BJ (cell line): Measurements from ENCODE around the gene SCP2. TPM values are rescaled to one million over a fixed set of nuclear protein-coding genes. Genes with fewer than 3 reads are reported as not detected.

Source experiments
- CTCF ChIA-PET: fragments of 350-600 bp; formaldehyde crosslinking; extraction: SDS; loops from one replicate; lab custom pipeline; 2021; ENCODE audit warnings: antibody characterized with exemption, inconsistent platforms; lab: Yijun Ruan, JAX
- POLR2A ChIA-PET: fragments of 300-600 bp; sonication (Branson Sonifier 250); formaldehyde crosslinking; extraction: SDS; loops from one replicate; lab custom pipeline; 2021; ENCODE audit warnings: antibody characterized with exemption; lab: Charles Lee
- DNase-seq: peaks from one replicate; pipeline ENCODE4 v3.0.0-alpha.2; 2011; ENCODE audit warnings: low read depth
- H3K27me3 ChIP-seq: 2 replicates; pipeline ENCODE4 v1.6.0; 2011; ENCODE audit warnings: low read length; ENCODE audit not compliant: control insufficient read depth, insufficient read depth
- H3K36me3 ChIP-seq: 2 replicates; pipeline ENCODE4 v1.5.1; 2011; ENCODE audit warnings: low read length; ENCODE audit not compliant: control insufficient read depth, insufficient read depth
- H3K4me3 ChIP-seq: 2 replicates; pipeline ENCODE4 v1.5.1; 2011; ENCODE audit warnings: low read depth, mild to moderate bottlenecking, control low read depth, low read length
- CTCF ChIP-seq: IDR thresholded peaks from 2 replicates; pipeline ENCODE4 v1.5.1; 2011; ENCODE audit warnings: low read depth, mild to moderate bottlenecking, control low read depth, inconsistent platforms, low read length, moderate library complexity; ENCODE audit not compliant: insufficient read depth
- polyA plus RNA-seq: library from polyadenylated mRNA; depleted of rRNA; stranded (reverse); fragments of >200 nt; gene quantifications from 2 replicates; pipeline ENCODE4 v1.2.3, GENCODE V29; 2011

SCP2 gene
- polyA plus RNA-seq, 1 experiment = 50.0 TPM

GRCh38 chr1:52913014-52913413, 14.1 kb upstream of the SCP2 start:
- ChIA-PET POLR2A (no interaction called here), CTCF (no interaction called here)
- Histone ChIP-seq H3K27me3 (no peaks in the 10 kb centered on the region), H3K4me3 (no peak overlapping the region), H3K36me3 (peaks cover 4% of the 10 kb centered on the region)
- DNase-seq = no peak
- TF ChIP-seq CTCF = no peak

GRCh38 chr1:52913537-52913936, 13.5 kb upstream of the SCP2 start:
- TF ChIP-seq CTCF = no peak
- H3K4me3 ChIP-seq = no peak overlapping the region
- ChIA-PET CTCF (no interaction called here), POLR2A (no interaction called here)
- DNase-seq = no peak
- no peaks in the 10 kb centered on the region for H3K27me3 ChIP-seq
- H3K36me3 ChIP-seq = peaks cover 4% of the 10 kb centered on the region

- CTCF ChIA-PET = interaction anchor here (1.5 kb wide), 1 partner anchor 13 kb away, joined by 4 read pairs; no protein-coding TSS in a partner anchor
- POLR2A ChIA-PET = no interaction called here
- no peaks in the 10 kb centered on the region for H3K27me3 ChIP-seq
- H3K4me3 ChIP-seq = no peak overlapping the region
- no peak for TF ChIP-seq CTCF
- peaks cover 4% of the 10 kb centered on the region for H3K36me3 ChIP-seq
- no peak for DNase-seq
These were observed 12.6 kb upstream of the SCP2 start for GRCh38 chr1:52914463-52914862.

GRCh38 chr1:52915211-52915854, 11.7 kb upstream of the SCP2 start:
- no peak for TF ChIP-seq CTCF

GRCh38 chr1:52915855-52916220, 11.2 kb upstream of the SCP2 start:
- TF ChIP-seq CTCF = no peak
- Histone ChIP-seq H3K27me3 (no peaks in the 10 kb centered on the region), H3K4me3 (no peak overlapping the region), H3K36me3 (peaks cover 4% of the 10 kb centered on the region)
- ChIA-PET CTCF (no interaction called here), POLR2A (no interaction called here)
- no peak for DNase-seq

More at GRCh38 chr1:52915211-52915854, 11.7 kb upstream of the SCP2 start:
- ChIA-PET POLR2A (no interaction called here), CTCF (interaction anchor here (1.5 kb wide), 1 partner anchor 14 kb away, joined by 4 read pairs; no protein-coding TSS in a partner anchor)
- Histone ChIP-seq H3K27me3 (no peaks in the 10 kb centered on the region), H3K36me3 (peaks cover 4% of the 10 kb centered on the region), H3K4me3 (no peak overlapping the region)
- no peak for DNase-seq
